AML-193 (cell line): ENCODE results near the gene ARHGEF33.

Experiments used
- DNase-seq, 2 experiments: peaks; one replicate each; lab custom pipeline; 2025; lab: John Stamatoyannopoulos, UW

The ARHGEF33 gene

GRCh38 chr2:38889575-38889974 lies at the start of gene ARHGEF33:
ARHGEF33 (plus strand) TSS chr2:38889875; CDS start chr2:38919448, 29,573 bp downstream.
- DNase-seq = no peak

- DNase-seq = no peak
Measured at GRCh38 chr2:38850045-38850444, 39.6 kb upstream of the ARHGEF33 start.

GRCh38 chr2:38856165-38856564 lies 33.5 kb upstream of the ARHGEF33 start:
- DNase-seq = no peak

DNA sequence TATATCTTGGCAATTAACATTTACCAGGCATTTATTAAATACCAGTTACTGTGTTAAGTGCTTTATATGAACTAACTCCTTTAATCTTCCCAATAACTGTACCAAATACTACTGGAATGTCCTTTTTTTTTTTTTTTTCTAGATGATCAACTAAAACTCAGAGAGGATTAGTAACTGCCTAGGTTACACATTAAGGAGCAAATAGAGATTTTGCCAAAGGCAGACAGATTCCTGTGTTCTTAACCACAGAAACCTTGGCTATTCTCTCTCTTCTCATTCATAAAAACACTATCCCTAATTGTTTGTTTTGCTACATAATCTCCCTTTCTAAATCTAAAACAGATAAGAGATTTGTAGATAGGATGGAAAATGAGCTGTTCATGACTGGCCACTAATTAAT lies 27.2 kb upstream of the ARHGEF33 start:
- DNase-seq = no peak

GRCh38 chr2:38863061-38863695 lies 26.5 kb upstream of the ARHGEF33 start:
- DNase-seq = no peak

GRCh38 chr2:38866773-38867443 lies 22.8 kb upstream of the ARHGEF33 start:
- no peak for DNase-seq

DNA sequence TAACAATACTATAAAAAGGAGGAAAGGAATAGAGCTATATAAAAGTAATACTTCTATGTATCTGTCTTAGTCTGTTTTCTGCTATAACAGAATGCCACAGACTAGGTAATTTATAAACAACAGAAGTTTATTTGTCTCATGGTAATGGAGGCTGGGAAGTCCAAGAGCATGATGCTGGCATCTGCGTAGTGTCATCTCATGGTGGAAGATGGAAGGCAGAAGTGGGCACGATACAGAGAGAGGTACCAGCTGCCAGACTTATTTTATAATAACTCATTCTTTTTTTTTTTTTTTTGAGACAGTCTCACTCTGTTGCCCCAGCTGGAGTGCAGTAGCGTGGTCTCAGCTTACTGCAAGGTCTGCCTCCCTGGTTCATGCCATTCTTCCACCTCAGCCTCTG lies 18.2 kb upstream of the ARHGEF33 start:
- no peak for DNase-seq

DNA sequence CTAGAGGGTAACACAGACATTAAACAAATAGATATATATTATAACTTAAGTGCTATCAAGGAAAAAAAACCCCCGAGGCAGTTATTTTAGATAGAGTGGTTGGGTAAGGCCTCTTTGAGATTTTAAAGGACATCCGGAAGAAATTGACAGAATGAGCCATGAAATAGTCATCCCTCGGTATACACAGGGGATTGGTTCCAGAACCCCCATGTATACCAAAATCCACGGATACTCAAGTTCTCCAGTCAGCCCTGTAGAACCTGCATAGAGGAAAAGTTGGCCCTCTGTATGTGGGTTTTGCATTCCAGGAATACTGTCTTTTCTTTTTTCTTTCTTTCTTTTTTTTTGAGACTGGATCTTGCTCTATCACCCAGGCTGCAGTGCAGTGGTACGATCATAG lies 15.9 kb upstream of the ARHGEF33 start:
- DNase-seq = no peak

- no peak for DNase-seq
Measured at GRCh38 chr2:38875227-38875575, 14.5 kb upstream of the ARHGEF33 start.

GRCh38 chr2:38875576-38876367 lies 13.9 kb upstream of the ARHGEF33 start, which contains the start of the genes DHX57 and MORN2:
DHX57 (minus strand) TSS chr2:38875934; CDS start chr2:38868405, 7,529 bp downstream.
MORN2 (plus strand) TSS chr2:38875976.
- DNase-seq = peak; percentile 55 to 72

- no peak for DNase-seq
Measured at GRCh38 chr2:38876407-38876806, 13.3 kb upstream of the ARHGEF33 start.

DNA sequence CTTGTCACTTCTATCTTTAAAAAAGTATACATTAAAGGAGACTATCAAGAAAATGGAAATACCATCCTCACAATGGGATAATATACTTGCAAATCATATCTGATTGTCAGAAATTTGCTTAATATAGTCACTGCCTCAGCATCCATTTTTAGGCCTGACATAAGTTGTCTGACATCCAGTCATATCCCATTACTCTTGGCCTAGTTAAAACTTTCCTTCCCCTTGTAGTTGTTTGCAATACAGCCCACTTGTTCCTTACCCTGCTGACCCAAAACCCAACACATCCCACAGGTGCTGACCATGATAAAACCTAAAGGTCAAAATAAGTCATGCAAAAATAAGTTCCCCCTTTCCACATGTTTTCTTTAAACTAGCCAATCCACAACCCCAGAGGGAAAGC lies 3.6 kb upstream of the ARHGEF33 start:
- DNase-seq = no peak

DNA sequence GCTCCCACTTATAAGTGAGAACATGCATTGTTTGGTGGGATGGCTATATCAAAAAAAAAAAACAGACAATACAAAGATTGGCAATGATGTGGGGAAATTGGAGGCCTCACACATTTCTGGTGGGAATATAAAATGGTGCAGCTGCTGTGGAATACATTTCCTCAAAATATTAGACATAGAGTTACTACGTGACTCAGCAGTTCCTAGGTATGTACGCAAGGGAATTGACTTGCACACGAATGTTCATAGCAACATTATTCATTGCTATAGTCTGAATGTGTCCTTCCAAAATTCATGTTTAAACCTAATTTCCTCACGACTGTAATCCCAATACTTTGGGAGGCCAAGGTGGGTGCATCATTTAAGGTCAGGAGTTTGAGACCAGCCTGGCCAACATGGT lies 2.3 kb upstream of the ARHGEF33 start:
- no peak for DNase-seq

DNA sequence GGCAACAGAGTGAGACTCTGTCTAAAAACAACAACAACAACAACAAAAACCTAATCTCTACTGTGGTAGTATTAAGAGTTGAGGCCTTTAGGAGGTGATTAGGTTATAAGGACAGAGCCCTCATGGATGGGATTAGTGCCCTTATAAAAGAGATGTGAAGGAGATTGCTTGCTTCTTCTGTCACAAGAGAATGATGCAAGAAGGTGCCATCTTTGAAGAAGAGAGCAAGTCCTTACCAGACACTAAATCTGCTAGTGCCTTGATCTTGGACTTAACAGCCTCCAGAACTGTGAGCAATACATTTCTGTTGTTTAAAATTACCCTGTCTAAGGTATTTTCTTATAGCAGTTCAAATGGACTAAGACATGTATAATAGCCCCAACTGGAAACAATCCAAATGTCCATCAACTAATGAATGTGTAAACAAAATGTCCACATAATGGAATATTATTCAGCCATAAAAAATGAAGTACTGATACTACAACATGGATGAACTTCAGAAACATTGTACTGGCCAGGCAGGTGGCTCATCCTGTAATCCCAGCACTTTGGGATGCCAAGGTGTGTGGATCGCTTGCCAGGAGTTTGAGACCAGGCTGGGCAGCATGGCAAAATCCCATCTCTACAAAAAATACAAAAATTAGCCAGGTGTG lies 1.6 kb upstream of the ARHGEF33 start:
- no peak for DNase-seq

DNA sequence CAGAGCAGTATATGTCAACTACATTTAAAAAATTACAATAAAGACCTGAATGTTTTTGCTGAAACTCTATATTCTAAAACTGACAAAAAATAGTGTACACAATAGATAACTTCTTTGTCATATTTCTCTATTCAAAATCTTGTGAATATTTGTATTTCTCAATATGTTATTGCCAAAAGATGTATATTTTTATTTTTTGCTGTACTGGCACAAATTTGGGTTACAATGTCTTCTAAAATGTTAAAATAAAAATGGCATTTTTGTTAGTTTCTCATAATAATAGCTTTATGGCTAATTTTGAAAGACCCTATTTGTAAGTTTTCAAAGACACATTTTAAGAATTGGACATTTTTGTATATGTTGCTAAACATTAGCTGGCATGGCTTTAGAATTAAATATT lies 630 bp upstream of the ARHGEF33 start:
- DNase-seq = no peak

GRCh38 chr2:38892819-38893218 lies 3.1 kb downstream of the ARHGEF33 start:
- DNase-seq = no peak

DNA sequence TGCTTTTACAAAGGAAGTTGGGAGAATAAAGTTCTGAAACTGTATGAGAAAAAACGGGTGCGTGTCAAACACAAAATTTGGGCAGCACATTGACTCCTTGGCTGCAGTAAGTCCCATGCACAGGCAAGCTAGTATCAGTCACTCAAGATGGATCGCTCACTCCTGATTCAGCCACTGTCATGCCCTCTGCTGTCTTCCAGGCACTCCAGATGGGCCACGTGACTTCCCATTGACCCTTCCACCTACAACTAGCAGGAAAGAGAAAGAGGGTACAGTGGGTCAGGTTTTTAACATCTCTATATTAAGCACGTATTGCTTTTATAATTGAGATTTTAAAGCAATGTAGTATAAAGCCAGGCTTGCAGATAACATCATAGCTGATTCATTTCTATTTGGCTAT lies 8.6 kb downstream of the ARHGEF33 start:
- DNase-seq = no peak

DNA sequence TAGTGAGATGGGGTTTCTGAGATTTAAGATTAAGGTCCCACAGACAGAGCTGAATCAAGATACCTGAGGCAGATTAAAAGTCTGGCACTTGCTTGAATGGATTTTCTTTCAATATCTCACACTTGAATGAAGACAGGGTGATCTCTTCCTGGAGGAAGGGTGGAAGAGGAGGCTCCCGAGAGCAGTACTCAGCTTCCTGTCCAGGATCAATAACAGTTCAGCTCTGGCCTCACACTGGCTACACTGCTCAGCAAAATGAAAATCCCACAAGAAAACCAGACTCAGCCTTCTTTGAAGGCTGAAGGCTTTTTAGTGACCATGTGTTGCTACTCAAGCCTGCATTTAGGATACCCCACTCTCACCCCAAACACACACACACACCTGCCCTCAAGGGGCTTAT lies 11.1 kb downstream of the ARHGEF33 start:
- no peak for DNase-seq

GRCh38 chr2:38905251-38905650 lies 15.6 kb downstream of the ARHGEF33 start:
- DNase-seq = no peak

DNA sequence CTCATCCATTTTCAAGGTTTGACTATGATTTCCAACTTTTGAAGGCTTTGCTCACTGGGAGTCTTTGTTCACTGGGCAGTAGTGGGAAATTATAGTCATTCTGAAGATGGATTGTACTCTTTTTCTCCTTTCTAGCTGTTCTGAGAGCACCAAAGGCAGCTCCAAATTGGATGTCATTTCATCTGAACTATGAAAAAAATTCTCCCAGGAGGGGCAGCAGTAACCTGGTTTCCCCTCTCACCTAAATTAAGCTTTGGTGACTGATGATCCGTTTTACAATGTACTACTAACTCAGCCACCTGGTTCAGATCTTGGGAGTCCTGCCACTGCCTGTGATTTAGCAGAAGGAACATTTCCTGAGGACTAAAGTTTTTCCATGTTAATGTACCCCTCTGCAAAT lies 17.6 kb downstream of the ARHGEF33 start:
- no peak for DNase-seq

- DNase-seq = no peak
Measured at GRCh38 chr2:38907743-38908562, 18.3 kb downstream of the ARHGEF33 start.

GRCh38 chr2:38909872-38910271 lies 20.2 kb downstream of the ARHGEF33 start:
- no peak for DNase-seq
